Calu3 (cell line): ENCODE data around the gene ARMC7. TPM values are rescaled to one million over a fixed set of nuclear protein-coding genes. Genes with fewer than 3 reads are reported as not detected.

Experiments used
- BruUV-seq: library from RNA; stranded (reverse); fragments of 400-500 nt; replicated peaks from 2 replicates; lab custom pipeline; 2021; lab: Mats Ljungman, UMichigan
- CTCF ChIA-PET: fragments of 300-600 bp; sonication (Branson Sonifier 250); formaldehyde crosslinking; loops from one replicate; lab custom pipeline; 2022; ENCODE audit warnings: antibody characterized with exemption; lab: Charles Lee
- DNase-seq: peaks from one replicate; pipeline ENCODE4 v3.0.0; 2022
- H3K27ac Mint-ChIP-seq: one replicate; pipeline ENCODE4 v1.8.0; 2022; ENCODE audit warnings: mixed read lengths; ENCODE audit not compliant: unreplicated experiment
- H3K27me3 Mint-ChIP-seq: one replicate; pipeline ENCODE4 v1.8.0; 2022; ENCODE audit warnings: mixed read lengths; ENCODE audit not compliant: unreplicated experiment
- H3K36me3 Mint-ChIP-seq: one replicate; pipeline ENCODE4 v1.8.0; 2022; ENCODE audit warnings: mild to moderate bottlenecking, moderate library complexity, mixed read lengths; ENCODE audit not compliant: insufficient read depth, unreplicated experiment
- H3K4me1 Mint-ChIP-seq: one replicate; pipeline ENCODE4 v1.8.0; 2022; ENCODE audit warnings: mild to moderate bottlenecking, low read depth, mixed read lengths; ENCODE audit not compliant: unreplicated experiment
- H3K4me3 Mint-ChIP-seq: one replicate; pipeline ENCODE4 v1.8.0; 2022; ENCODE audit warnings: mild to moderate bottlenecking, low read depth, moderate library complexity, mixed read lengths; ENCODE audit not compliant: unreplicated experiment
- H3K9me3 Mint-ChIP-seq: one replicate; pipeline ENCODE4 v1.8.0; 2022; ENCODE audit warnings: low read depth, mixed read lengths; ENCODE audit not compliant: unreplicated experiment
- CTCF ChIP-seq: fragments of 200-600 bp; IDR thresholded peaks from one replicate; pipeline ENCODE4 v1.8.0; 2022; ENCODE audit warnings: antibody characterized with exemption; ENCODE audit not compliant: unreplicated experiment
- intact Hi-C: fragments of 100-400 bp; cut with micrococcal nuclease; formaldehyde crosslinking; loops from one replicate; pipeline ENCODE4 v1.10.0; 2022; ENCODE audit not compliant: unreplicated experiment
- total RNA-seq: library from RNA; stranded (reverse); gene quantifications from 2 replicates; pipeline ENCODE4 v1.2.3, GENCODE V29; 2022

ARMC7 gene
- total RNA-seq, 1 experiment from 2014 or later = 18.6 TPM

- no peak for DNase-seq
- CTCF ChIA-PET = interaction anchor here (0.5 to 0.7 kb wide), 2 partner anchors 51 to 414 kb away, joined by 4 read pairs; no protein-coding TSS in a partner anchor
- Mint-ChIP-seq H3K4me3 (no peak overlapping the region), H3K4me1 (peaks cover 3% of the 10 kb centered on the region), H3K27me3 (no peaks in the 10 kb centered on the region), H3K9me3 (peaks cover under 1% of the 10 kb centered on the region), H3K36me3 (peaks cover 92% of the 10 kb centered on the region), H3K27ac (no peak overlapping the region)
- intact Hi-C loops = no loop called here
- no peak for TF ChIP-seq CTCF
- no TSS peak for BruUV-seq
Observed at GRCh38 chr17:75178453-75178852, 68.7 kb downstream of the ARMC7 start.

Other genes with a start within 250 kb of the ARMC7 start
- 8.4 and 13.5 TPM in 2 replicates for gene FDXR, start 237.0 kb upstream of the ARMC7 start, total RNA-seq
- not detected in 2 replicates for gene FADS6, start 216.3 kb upstream of the ARMC7 start, total RNA-seq
- 0.24 TPM in 1 of 2 replicates, not detected in the other for gene USH1G, start 186.7 kb upstream of the ARMC7 start, total RNA-seq
- not detected in 2 replicates for gene OTOP2, start 185.7 kb upstream of the ARMC7 start, total RNA-seq
- not detected in 2 replicates for gene OTOP3, start 174.1 kb upstream of the ARMC7 start, total RNA-seq
- 114 and 122 TPM in 2 replicates for gene HID1, start 137.2 kb upstream of the ARMC7 start, total RNA-seq
- 39.4 and 48.3 TPM in 2 replicates for gene CDR2L, start 122.3 kb upstream of the ARMC7 start, total RNA-seq
- gene MRPL58, start 97.3 kb upstream of the ARMC7 start, total RNA-seq = 49.0 and 52.7 TPM in 2 replicates
- 288 and 289 TPM in 2 replicates for gene ATP5PD, start 63.0 kb upstream of the ARMC7 start, total RNA-seq
- 24.4 TPM in 2 replicates for gene KCTD2, start 62.7 kb upstream of the ARMC7 start, total RNA-seq
- gene SLC16A5, start 22.0 kb upstream of the ARMC7 start, total RNA-seq = 124 and 187 TPM in 2 replicates
- gene NT5C, start 21.8 kb downstream of the ARMC7 start, total RNA-seq = 56.6 and 58.2 TPM in 2 replicates
- 479 and 546 TPM in 2 replicates for gene JPT1, start 44.5 kb downstream of the ARMC7 start, total RNA-seq
- 401 and 429 TPM in 2 replicates for gene SUMO2, start 73.0 kb downstream of the ARMC7 start, total RNA-seq
- 116 and 117 TPM in 2 replicates for gene NUP85, start 95.7 kb downstream of the ARMC7 start, total RNA-seq
- 63.1 and 64.4 TPM in 2 replicates for gene GGA3, start 151.6 kb downstream of the ARMC7 start, total RNA-seq
- 62.0 and 69.7 TPM in 2 replicates for gene MRPS7, start 151.9 kb downstream of the ARMC7 start, total RNA-seq
- gene MIF4GD, start 161.3 kb downstream of the ARMC7 start, total RNA-seq = 25.7 and 29.5 TPM in 2 replicates
- gene SLC25A19, start 179.5 kb downstream of the ARMC7 start, total RNA-seq = 26.7 and 26.8 TPM in 2 replicates